Measurements from ENCODE around the gene PSMA6.

GRCh38 chr14:35286003-35286600, 6.1 kb upstream of the PSMA6 start:
- no peak for TF ChIP-seq USF2 (CRISPR knock-in tag; IDR thresholded peaks at IDR 0.05)
- TF ChIP-seq CTCF (IDR thresholded peaks at IDR 0.05), result no peak
- TF ChIP-seq ETV6 (CRISPR knock-in tag; IDR thresholded peaks at IDR 0.05), result no peak
- no peak for TF ChIP-seq TCF7 (CRISPR knock-in tag; IDR thresholded peaks at IDR 0.05; ENCODE audit: low read depth)
- no peak for TF ChIP-seq MLX (CRISPR knock-in tag; IDR thresholded peaks at IDR 0.05)
- no peak for TF ChIP-seq SMAD4 (CRISPR knock-in tag; IDR thresholded peaks at IDR 0.05)
- TF ChIP-seq E2F4 (CRISPR knock-in tag; IDR thresholded peaks at IDR 0.05; ENCODE audit: borderline replicate concordance, low read depth), result no peak
- TF ChIP-seq CBFB (CRISPR knock-in tag; IDR thresholded peaks at IDR 0.05; ENCODE audit: low read depth), result no peak
- TF ChIP-seq NFE2L1 (CRISPR knock-in tag; IDR thresholded peaks at IDR 0.05), result no peak
- no peak for TF ChIP-seq ZBTB21 (CRISPR knock-in tag; IDR thresholded peaks at IDR 0.05; ENCODE audit: borderline replicate concordance)
- TF ChIP-seq USF1 (CRISPR knock-in tag; IDR thresholded peaks at IDR 0.05), result no peak
